ENCODE data around the gene OR2AT4.

The OR2AT4 gene

GRCh38 chr11:75096456-75097172 lies at the start of gene OR2AT4:
Gene OR2AT4 (minus strand): TSS chr11:75096876.
- TF ChIP-seq, protein P1, sequence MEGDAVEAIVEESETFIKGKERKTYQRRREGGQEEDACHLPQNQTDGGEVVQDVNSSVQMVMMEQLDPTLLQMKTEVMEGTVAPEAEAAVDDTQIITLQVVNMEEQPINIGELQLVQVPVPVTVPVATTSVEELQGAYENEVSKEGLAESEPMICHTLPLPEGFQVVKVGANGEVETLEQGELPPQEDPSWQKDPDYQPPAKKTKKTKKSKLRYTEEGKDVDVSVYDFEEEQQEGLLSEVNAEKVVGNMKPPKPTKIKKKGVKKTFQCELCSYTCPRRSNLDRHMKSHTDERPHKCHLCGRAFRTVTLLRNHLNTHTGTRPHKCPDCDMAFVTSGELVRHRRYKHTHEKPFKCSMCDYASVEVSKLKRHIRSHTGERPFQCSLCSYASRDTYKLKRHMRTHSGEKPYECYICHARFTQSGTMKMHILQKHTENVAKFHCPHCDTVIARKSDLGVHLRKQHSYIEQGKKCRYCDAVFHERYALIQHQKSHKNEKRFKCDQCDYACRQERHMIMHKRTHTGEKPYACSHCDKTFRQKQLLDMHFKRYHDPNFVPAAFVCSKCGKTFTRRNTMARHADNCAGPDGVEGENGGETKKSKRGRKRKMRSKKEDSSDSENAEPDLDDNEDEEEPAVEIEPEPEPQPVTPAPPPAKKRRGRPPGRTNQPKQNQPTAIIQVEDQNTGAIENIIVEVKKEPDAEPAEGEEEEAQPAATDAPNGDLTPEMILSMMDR (IDR thresholded peaks at IDR 0.05; ENCODE audit: low read depth, low read length), result no peak
- no peak for DNase-seq (ENCODE audit: low read depth, low spot score)
- in situ Hi-C loops (cut with HindIII; ENCODE audit: low sequenced_read_pairs), result no loop called here
- H3K4me3 ChIP-seq (ENCODE audit: low read depth, low read length), result no peak within 1 kb of the TSS

GRCh38 chr11:75145972-75146519 lies 49.4 kb upstream of the OR2AT4 start:
- in situ Hi-C loops (cut with HindIII; ENCODE audit: low sequenced_read_pairs), result no loop called here
- TF ChIP-seq, protein P1 (IDR thresholded peaks at IDR 0.05; ENCODE audit: low read depth, low read length), result no peak

DNA sequence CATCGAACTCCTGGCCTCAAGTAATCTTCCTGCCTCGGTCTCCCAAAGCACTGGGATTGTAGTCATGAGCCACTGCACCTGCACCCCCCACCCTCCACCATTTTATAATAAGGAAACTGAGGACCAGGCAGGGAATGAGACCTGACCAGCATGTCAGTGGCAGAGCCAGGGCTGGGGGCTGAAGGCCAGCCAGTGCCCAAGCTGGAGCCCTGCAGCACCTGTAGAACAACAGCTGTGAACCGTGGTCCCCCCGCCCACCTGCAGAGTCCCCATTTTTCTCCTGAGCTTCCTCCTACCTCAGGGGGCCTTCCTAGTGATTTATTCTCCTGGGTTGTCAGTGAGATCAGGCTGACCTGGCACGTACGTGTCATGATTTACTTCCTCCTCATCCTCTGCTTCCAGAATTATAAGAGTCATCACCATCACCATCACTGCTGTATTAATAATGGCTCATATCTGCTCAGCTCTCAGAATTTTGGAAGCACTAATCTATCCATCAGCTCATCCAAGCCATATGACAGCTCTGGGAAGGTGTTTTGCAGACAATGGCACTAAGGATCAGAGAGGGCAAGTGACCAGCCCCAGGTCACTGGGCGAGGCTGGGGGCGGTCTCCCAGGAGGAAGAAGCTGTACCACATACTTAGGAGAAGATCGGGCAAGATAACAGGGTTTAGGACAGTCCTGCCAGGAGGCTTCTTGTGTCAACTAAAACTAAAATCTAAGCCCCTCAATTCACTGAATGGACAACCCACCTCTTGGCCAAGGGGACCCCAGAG lies 48.7 kb upstream of the OR2AT4 start:
- TF ChIP-seq, protein P1 (IDR thresholded peaks at IDR 0.05; ENCODE audit: low read depth, low read length), result no peak

More at GRCh38 chr11:75145972-75146519, 49.4 kb upstream of the OR2AT4 start:
- no peak for DNase-seq (ENCODE audit: low read depth, low spot score)
- H3K4me3 ChIP-seq (ENCODE audit: low read depth, low read length), result no peak overlapping the region

GRCh38 chr11:75144716-75145014 lies 48.0 kb upstream of the OR2AT4 start:
- no peak for DNase-seq (ENCODE audit: low read depth, low spot score)
- TF ChIP-seq, protein P1 (IDR thresholded peaks at IDR 0.05; ENCODE audit: low read depth, low read length), result no peak
- H3K4me3 ChIP-seq (ENCODE audit: low read depth, low read length), result no peak overlapping the region
- in situ Hi-C loops (cut with HindIII; ENCODE audit: low sequenced_read_pairs), result no loop called here

More for the DNA sequence above, 48.7 kb upstream of the OR2AT4 start:
- no peak overlapping the region for H3K4me3 ChIP-seq (ENCODE audit: low read depth, low read length)
- in situ Hi-C loops (cut with HindIII; ENCODE audit: low sequenced_read_pairs), result no loop called here
- no peak for DNase-seq (ENCODE audit: low read depth, low spot score)

DNA sequence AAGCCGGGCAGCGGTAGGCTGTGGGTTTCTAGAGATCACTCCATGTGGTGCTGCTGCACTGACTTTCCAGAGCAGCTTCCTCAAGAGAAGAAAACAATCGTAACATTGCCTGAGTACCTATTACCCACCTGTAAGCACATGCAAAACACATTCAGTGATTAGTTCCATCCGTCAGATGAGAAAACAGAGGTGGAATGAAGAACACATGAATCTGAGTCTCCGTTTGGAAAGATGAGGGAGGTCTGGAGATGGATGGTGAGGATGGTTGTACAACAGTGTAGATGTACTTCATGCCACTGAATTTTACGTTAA lies 46.7 kb upstream of the OR2AT4 start:
- H3K4me3 ChIP-seq (ENCODE audit: low read depth, low read length), result no peak overlapping the region
- TF ChIP-seq, protein P1 (IDR thresholded peaks at IDR 0.05; ENCODE audit: low read depth, low read length), result no peak
- DNase-seq (ENCODE audit: low read depth, low spot score), result no peak
- in situ Hi-C loops (cut with HindIII; ENCODE audit: low sequenced_read_pairs), result no loop called here

- in situ Hi-C loops (cut with HindIII; ENCODE audit: low sequenced_read_pairs), result no loop called here
- TF ChIP-seq, protein P1 (IDR thresholded peaks at IDR 0.05; ENCODE audit: low read depth, low read length), result no peak
- H3K4me3 ChIP-seq (ENCODE audit: low read depth, low read length), result no peak overlapping the region
- peak; percentile 94 for DNase-seq (ENCODE audit: low read depth, low spot score)
These were observed 46.2 kb upstream of the OR2AT4 start for GRCh38 chr11:75142714-75143419.
